Adrenal gland (tissue), 12 donors: Measurements from ENCODE around the gene BACH1. TPM values are rescaled to one million over a fixed set of nuclear protein-coding genes. Genes with fewer than 3 reads are reported as not detected.

ENCODE experiments used
- DNase-seq, 7 donors: peaks; one replicate each; pipeline ENCODE4 v3.0.0-alpha.2; 2019 to 2020
- H3K27ac ChIP-seq, 5 donors: fragments of 200-600 bp; sonication (generic) in 4 of 5; 1 replicate in 3 of 5; 2 replicates in 2 of 5; pipeline versions ENCODE4 v1.5.1 to v1.8.0; 2016 to 2020; ENCODE audit warnings: mild to moderate bottlenecking in 1 of 5
- H3K27me3 ChIP-seq: fragments of 200-600 bp; 2 replicates; pipeline ENCODE4 v1.8.0; 2021
- H3K36me3 ChIP-seq, 2 donors: fragments of 200-600 bp; replicated peaks in 1 of 2; 1 replicate in 1 of 2; 2 replicates in 1 of 2; pipeline versions ENCODE4 v1.5.1 to v1.8.0; 2018 to 2022
- H3K4me1 ChIP-seq, 2 donors: fragments of 200-600 bp; replicated peaks in 1 of 2; 1 replicate in 1 of 2; 2 replicates in 1 of 2; pipeline versions ENCODE4 v1.5.1 to v1.8.0; 2018 to 2021
- H3K4me3 ChIP-seq, 4 donors: fragments of 200-600 bp; sonication (generic) in 3 of 4; one replicate each; pipeline ENCODE4 v1.5.1; 2016 to 2018
- H3K9me3 ChIP-seq, 3 donors: fragments of 200-600 bp; sonication (generic) in 1 of 3; replicated peaks in 1 of 3; 1 replicate in 2 of 3; 2 replicates in 1 of 3; pipeline versions ENCODE4 v1.5.1 to v1.8.0; 2016 to 2021
- POLR2A ChIP-seq, 2 donors: fragments of 450-650 bp; IDR thresholded peaks; one replicate each; pipeline ENCODE4 v1.6.1; 2017; ENCODE audit warnings: antibody characterized with exemption in 2 of 2, mild to moderate bottlenecking in 2 of 2, moderate library complexity in 1 of 2
- WGBS, 4 donors: extraction: QIAGEN DNeasy Blood & Tissue Kit in 2 of 4; methylation state at CpG; one replicate each; pipeline versions ENCODE4 v1.1.5 to v1.1.7; 2013 to 2017; 5-methylcytosine and 5-hydroxymethylcytosine counted together
- intact Hi-C, 2 donors: fragments of 100-400 bp; cut with DNase I; formaldehyde crosslinking; loops; one replicate each; pipeline versions ENCODE4 v1.14.1 to v1.15.0; 2022 to 2023
- polyA plus RNA-seq, 3 donors: library from polyadenylated mRNA; stranded (reverse); fragments of 200-250 nt in 2 of 3; fragments of 350-450 nt in 1 of 3; fragmentation: Illumina TruSeq in 1 of 3; extraction: RNeasy Lipid Tissue Mini Kit (QIAGEN cat#74804) in 1 of 3; gene quantifications; one replicate each; pipeline ENCODE4 v1.2.3, GENCODE V29; 2013 to 2014
- total RNA-seq, 9 donors: library from RNA; depleted of rRNA in 4 of 9; stranded (reverse); fragments of >200 nt in 4 of 9; fragments of 120-200 nt in 1 of 9; fragmentation: NEBNext Ultra II Directional in 1 of 9; extraction: Animal tissue kit (Norgen Biotek cat#: 25700) in 1 of 9; gene quantifications; one replicate each; pipeline versions ENCODE4 v1.1.0 to v1.2.4, GENCODE V29; 2013 to 2023
- TF ChIP-seq, protein P1 (sequence below), 6 experiments: fragments of 450-650 bp in 4 of 6; fragments of 200-600 bp in 2 of 6; sonication (generic) in 1 of 6; IDR thresholded peaks; 1 replicate in 5 of 6; 2 replicates in 1 of 6; pipeline versions ENCODE4 v1.5.1 to v1.8.0; 2016 to 2021; ENCODE audit warnings: antibody characterized with exemption in 6 of 6, mild to moderate bottlenecking in 2 of 6, moderate library complexity in 1 of 6
- donor health status: healthy with polysubstance abuse.
- donor health status: Bipolar disorder and iron deficiency.
- donor health status: DM: yes; HTN: yes; CAD: no.
- donor health status: DM: no; HTN: no; CAD: no.
- donor health status: DM: no; HTN: no; CAD: no.
- donor health status: DM: yes; HTN: yes; CAD: no.

Gene BACH1
- total and polyA plus RNA-seq, 12 donors: 5.1 to 61.2 (median 38.6) TPM

DNA sequence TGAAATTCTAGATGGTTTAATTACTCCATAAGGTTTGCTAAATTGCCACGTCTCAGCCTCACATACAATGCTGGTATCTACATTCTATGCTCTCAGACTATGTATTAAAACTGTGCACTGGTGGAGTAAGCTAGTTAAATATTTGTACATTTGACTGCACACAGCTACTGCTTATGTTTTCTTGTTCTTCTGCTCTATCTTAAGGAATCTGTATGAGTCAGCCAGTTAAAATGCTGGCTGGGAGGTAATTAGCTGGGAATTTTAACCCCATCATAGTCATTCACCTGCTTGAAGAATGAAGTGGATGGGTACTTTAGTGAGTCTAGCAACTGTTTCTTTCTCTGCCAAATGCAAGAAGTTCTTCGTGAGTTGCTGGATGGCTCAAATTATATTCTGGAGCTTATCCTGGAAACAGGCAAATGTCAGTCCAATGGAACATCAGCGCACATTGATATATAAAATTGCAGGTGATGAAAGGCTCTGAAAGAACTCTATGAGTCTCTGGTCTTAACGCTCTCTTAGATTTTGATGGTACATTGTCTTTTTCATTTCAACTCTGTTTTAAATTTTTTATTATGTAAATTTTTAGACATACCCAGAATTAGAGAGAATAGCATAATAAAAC is 83.4 kb downstream of the BACH1 start:
- TF ChIP-seq, protein P1, sequence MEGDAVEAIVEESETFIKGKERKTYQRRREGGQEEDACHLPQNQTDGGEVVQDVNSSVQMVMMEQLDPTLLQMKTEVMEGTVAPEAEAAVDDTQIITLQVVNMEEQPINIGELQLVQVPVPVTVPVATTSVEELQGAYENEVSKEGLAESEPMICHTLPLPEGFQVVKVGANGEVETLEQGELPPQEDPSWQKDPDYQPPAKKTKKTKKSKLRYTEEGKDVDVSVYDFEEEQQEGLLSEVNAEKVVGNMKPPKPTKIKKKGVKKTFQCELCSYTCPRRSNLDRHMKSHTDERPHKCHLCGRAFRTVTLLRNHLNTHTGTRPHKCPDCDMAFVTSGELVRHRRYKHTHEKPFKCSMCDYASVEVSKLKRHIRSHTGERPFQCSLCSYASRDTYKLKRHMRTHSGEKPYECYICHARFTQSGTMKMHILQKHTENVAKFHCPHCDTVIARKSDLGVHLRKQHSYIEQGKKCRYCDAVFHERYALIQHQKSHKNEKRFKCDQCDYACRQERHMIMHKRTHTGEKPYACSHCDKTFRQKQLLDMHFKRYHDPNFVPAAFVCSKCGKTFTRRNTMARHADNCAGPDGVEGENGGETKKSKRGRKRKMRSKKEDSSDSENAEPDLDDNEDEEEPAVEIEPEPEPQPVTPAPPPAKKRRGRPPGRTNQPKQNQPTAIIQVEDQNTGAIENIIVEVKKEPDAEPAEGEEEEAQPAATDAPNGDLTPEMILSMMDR (IDR thresholded peaks at IDR 0.05): no peak
- no peak for TF ChIP-seq POLR2A (IDR thresholded peaks at IDR 0.05)
- no peaks in the 10 kb centered on the region for H3K27me3 ChIP-seq
- H3K27ac ChIP-seq: no peak overlapping the region
- no peak for DNase-seq
- no peak overlapping the region for H3K4me3 ChIP-seq
- H3K4me1 ChIP-seq: no peaks in the 10 kb centered on the region
- intact Hi-C loops: no loop called here
- no peaks in the 10 kb centered on the region for H3K9me3 ChIP-seq
- WGBS, 4 donors: 96 to 97% (median 96%) methylated on average over 4 of the region's 4 CpGs
- H3K36me3 ChIP-seq: no peaks in the 10 kb centered on the region

DNA sequence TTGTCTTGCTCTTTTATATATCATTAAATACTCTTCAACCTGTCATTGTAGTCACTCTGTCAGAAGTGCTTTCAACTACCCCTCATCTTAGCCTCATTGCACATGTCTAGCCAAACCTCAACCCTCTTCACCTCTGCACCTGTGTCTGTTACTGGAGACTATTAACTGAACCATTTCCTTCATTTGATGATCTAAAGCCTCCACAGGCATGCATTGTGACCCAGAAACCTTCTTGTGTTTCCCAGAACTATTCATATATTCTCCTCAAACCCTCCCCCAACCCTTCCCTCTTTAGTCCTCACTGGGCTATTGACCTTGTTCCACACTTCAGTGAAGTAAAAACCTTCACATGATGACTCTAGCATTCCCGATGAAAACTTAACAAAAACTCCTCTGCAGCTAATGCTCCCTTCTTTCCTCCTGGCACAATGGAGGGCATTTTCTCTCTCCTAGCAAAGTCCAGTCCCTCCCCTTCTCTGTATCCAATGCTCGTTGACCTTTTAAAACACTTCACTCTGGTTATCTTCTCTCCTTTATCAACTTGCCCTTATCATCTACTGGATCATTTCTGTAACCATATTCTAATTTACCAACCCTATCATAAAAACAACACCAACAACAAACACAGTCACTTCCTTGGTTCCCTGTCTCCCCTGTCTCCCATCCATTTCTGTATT is 86.1 kb downstream of the BACH1 start:
- intact Hi-C loops: no loop called here
- H3K27ac ChIP-seq: no peak overlapping the region
- WGBS, 4 donors: 35 to 43% (median 38%) methylated on average over 2 of the region's 2 CpGs
- no peaks in the 10 kb centered on the region for H3K4me1 ChIP-seq
- no peaks in the 10 kb centered on the region for H3K9me3 ChIP-seq
- H3K27me3 ChIP-seq: no peaks in the 10 kb centered on the region
- TF ChIP-seq, protein P1 (IDR thresholded peaks at IDR 0.05): no peak
- TF ChIP-seq POLR2A (IDR thresholded peaks at IDR 0.05): no peak
- DNase-seq: no peak
- no peak overlapping the region for H3K4me3 ChIP-seq
- H3K36me3 ChIP-seq: no peaks in the 10 kb centered on the region

DNA sequence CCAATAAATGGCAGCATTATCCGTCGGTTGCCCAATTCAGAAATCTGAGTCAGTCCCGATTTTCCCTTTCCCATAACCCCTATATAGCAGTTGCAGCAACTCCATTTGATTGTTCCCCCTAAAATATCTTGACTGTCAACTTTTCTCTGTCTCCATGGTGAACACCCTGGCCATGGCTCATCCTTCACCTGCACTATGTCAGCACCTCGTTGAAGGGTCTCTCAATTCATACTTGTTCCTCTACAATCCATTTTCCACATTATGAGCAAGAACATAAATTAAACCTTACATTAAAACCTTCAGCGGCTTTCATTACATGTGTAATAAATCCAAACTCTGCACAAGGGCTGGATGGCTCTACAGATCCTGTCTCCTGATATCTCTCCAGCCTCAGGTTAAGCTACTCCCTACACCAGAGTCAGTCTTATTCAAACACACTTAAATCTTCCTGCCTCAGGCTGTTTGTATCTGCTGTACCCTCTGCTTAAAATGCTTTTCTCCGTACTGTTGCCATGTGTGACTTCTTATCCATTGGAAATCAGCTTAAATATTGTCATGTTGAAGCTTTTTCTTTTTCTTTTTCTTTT is 87.3 kb downstream of the BACH1 start:
- Histone ChIP-seq H3K4me3 (no peak overlapping the region), H3K27ac (no peak overlapping the region), H3K36me3 (no peaks in the 10 kb centered on the region), H3K27me3 (no peaks in the 10 kb centered on the region), H3K9me3 (no peaks in the 10 kb centered on the region), H3K4me1 (no peaks in the 10 kb centered on the region)
- TF ChIP-seq POLR2A (IDR thresholded peaks at IDR 0.05): no peak
- TF ChIP-seq, protein P1 (IDR thresholded peaks at IDR 0.05): no peak
- no peak for DNase-seq
- intact Hi-C loops: no loop called here
- WGBS, 4 donors: 79 to 89% (median 84%) methylated on average over 6 of the region's 6 CpGs

DNA sequence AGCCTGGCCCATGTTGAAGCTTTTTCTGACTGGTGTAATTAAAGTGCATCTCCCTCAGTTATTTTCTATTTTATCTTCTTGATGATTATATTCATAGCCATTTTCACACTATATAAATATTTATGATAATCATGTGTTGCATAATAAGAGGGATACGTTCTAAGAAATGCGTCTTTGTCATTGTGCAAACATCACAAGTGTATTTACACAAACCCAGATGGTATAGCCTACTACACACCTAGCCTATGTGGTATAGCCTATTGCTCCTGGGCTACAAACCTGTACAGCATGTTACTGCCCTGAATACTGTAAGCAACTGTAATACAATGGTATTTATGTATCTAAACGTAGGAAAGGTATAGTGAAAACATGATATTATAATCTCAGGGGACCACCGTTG is 88.1 kb downstream of the BACH1 start:
- no peak for TF ChIP-seq POLR2A (IDR thresholded peaks at IDR 0.05)
- TF ChIP-seq, protein P1 (IDR thresholded peaks at IDR 0.05): no peak
- Histone ChIP-seq H3K4me3 (no peak overlapping the region), H3K4me1 (no peaks in the 10 kb centered on the region), H3K27me3 (no peaks in the 10 kb centered on the region), H3K9me3 (no peaks in the 10 kb centered on the region), H3K27ac (no peak overlapping the region), H3K36me3 (no peaks in the 10 kb centered on the region)
- 93 to 96% (median 95%) methylated on average over 4 of the region's 4 CpGs for WGBS, 4 donors
- no peak for DNase-seq
- intact Hi-C loops: no loop called here
